Prostate gland (tissue), 2 donors: Measurements from ENCODE around the gene TMEM91.

Source experiments
- CTCF ChIP-seq, 4 experiments: fragments of 200-600 bp in 2 of 4; fragments of 450-650 bp in 2 of 4; sonication (generic) in 2 of 4; IDR thresholded peaks; 1 replicate in 3 of 4; 2 replicates in 1 of 4; pipeline ENCODE4 v1.5.1; 2016 to 2019; ENCODE audit warnings: antibody characterized with exemption in 4 of 4, mild to moderate bottlenecking in 2 of 4, moderate library complexity in 2 of 4
- POLR2A ChIP-seq: fragments of 450-650 bp; IDR thresholded peaks from one replicate; pipeline ENCODE4 v1.6.1; 2016; ENCODE audit warnings: antibody characterized with exemption, mild to moderate bottlenecking

- no peak for TF ChIP-seq POLR2A
- TF ChIP-seq CTCF (IDR thresholded peaks at IDR 0.05) = no peak
Measured at GRCh38 chr19:41405776-41406175, 29.4 kb downstream of the TMEM91 start.
